HS-5 (cell line): ENCODE results near the gene MIPEP.
A peak's percentile ranks its signal among the peaks of the same experiment; 100 is the strongest.

Experiments used
- DNase-seq: peaks from one replicate; pipeline ENCODE4 v3.0.0-alpha.2; 2012; ENCODE audit warnings: low read depth

The MIPEP gene

GRCh38 chr13:23810685-23811240, 78.4 kb downstream of the MIPEP start:
- no peak for DNase-seq

- DNase-seq, result no peak
Measured at GRCh38 chr13:23808803-23809202, 80.4 kb downstream of the MIPEP start.

GRCh38 chr13:23806874-23807526, 82.2 kb downstream of the MIPEP start:
- no peak for DNase-seq

GRCh38 chr13:23805821-23806220, 83.4 kb downstream of the MIPEP start:
- no peak for DNase-seq

- DNase-seq, result no peak
Measured at GRCh38 chr13:23805122-23805521, 84.1 kb downstream of the MIPEP start.

GRCh38 chr13:23804166-23804565, 85.0 kb downstream of the MIPEP start:
- no peak for DNase-seq

- no peak for DNase-seq
Measured at GRCh38 chr13:23801141-23801540, 88.1 kb downstream of the MIPEP start.

GRCh38 chr13:23799945-23800344, 89.3 kb downstream of the MIPEP start:
- no peak for DNase-seq

- DNase-seq, result no peak
Measured at GRCh38 chr13:23797276-23797903, 91.8 kb downstream of the MIPEP start.

- no peak for DNase-seq
Measured at GRCh38 chr13:23796551-23796950, 92.6 kb downstream of the MIPEP start.

GRCh38 chr13:23794267-23795161, 94.7 kb downstream of the MIPEP start:
- peak; percentile 36 for DNase-seq

GRCh38 chr13:23793711-23794110, 95.5 kb downstream of the MIPEP start:
- DNase-seq, result no peak

GRCh38 chr13:23792680-23793079, 96.5 kb downstream of the MIPEP start:
- no peak for DNase-seq

GRCh38 chr13:23790577-23791170, 98.5 kb downstream of the MIPEP start:
- peak; percentile 36 for DNase-seq

GRCh38 chr13:23789576-23790346, 99.4 kb downstream of the MIPEP start:
- no peak for DNase-seq

- DNase-seq, result no peak
Measured at GRCh38 chr13:23788459-23788858, 100.7 kb downstream of the MIPEP start.

GRCh38 chr13:23787464-23787863, 101.7 kb downstream of the MIPEP start:
- DNase-seq, result no peak

- no peak for DNase-seq
Measured at GRCh38 chr13:23786607-23787006, 102.6 kb downstream of the MIPEP start.

- no peak for DNase-seq
Measured at GRCh38 chr13:23778879-23779278, 110.3 kb downstream of the MIPEP start.

- no peak for DNase-seq
Measured at GRCh38 chr13:23778002-23778652, 111.1 kb downstream of the MIPEP start.

GRCh38 chr13:23777575-23777870, 111.7 kb downstream of the MIPEP start:
- no peak for DNase-seq
